ENCODE results near the gene DIDO1. TPM values are rescaled to one million over a fixed set of nuclear protein-coding genes. Genes with fewer than 3 reads are reported as not detected.

The DIDO1 gene
- total and polyA plus RNA-seq, 2 of the 13 experiments (the other 11 are each of a cell fraction or from before 2014, with no cell fraction given): 75.0 to 75.1 TPM

- TF ChIP-seq FIP1L1 (IDR thresholded peaks at IDR 0.05; ENCODE audit: borderline replicate concordance, insufficient read depth, low read depth, low read length) (no peak), ZNF879 (CRISPR knock-in tag; IDR thresholded peaks at IDR 0.05) (0 out of 2 replicates have a peak, but pooled peaks have one; percentile 65), HOXA5 (CRISPR knock-in tag; IDR thresholded peaks at IDR 0.05) (no peak), IRF2 (CRISPR knock-in tag; IDR thresholded peaks at IDR 0.05) (peak; percentile 89), NR2C2 (CRISPR knock-in tag; IDR thresholded peaks at IDR 0.05; ENCODE audit: borderline replicate concordance) (no peak), HMGA1 (CRISPR knock-in tag; conservative IDR thresholded peaks at IDR 0.05) (no peak), ONECUT2 (CRISPR knock-in tag; IDR thresholded peaks at IDR 0.05) (no peak), ZNF343 (CRISPR knock-in tag; IDR thresholded peaks at IDR 0.05) (no peak), CCDC6 (CRISPR knock-in tag; IDR thresholded peaks at IDR 0.05) (no peak), KLF9 (CRISPR knock-in tag; IDR thresholded peaks at IDR 0.05; ENCODE audit: low read depth) (no peak), ZNF609 (CRISPR knock-in tag; IDR thresholded peaks at IDR 0.05; ENCODE audit: borderline replicate concordance) (0 out of 2 replicates have a peak, but pooled peaks have one; percentile 23), ZFAT (CRISPR knock-in tag; conservative IDR thresholded peaks at IDR 0.05) (no peak), THAP11 (CRISPR knock-in tag; IDR thresholded peaks at IDR 0.05) (peak; percentile 57), PRPF4 (IDR thresholded peaks at IDR 0.05; ENCODE audit: low read depth, low read length, poor library complexity, severe bottlenecking) (no peak), ZNF547 (CRISPR knock-in tag; IDR thresholded peaks at IDR 0.05) (no peak; the same call in 1 of the 2 replicates)
- TF ChIP-seq, protein P1, sequence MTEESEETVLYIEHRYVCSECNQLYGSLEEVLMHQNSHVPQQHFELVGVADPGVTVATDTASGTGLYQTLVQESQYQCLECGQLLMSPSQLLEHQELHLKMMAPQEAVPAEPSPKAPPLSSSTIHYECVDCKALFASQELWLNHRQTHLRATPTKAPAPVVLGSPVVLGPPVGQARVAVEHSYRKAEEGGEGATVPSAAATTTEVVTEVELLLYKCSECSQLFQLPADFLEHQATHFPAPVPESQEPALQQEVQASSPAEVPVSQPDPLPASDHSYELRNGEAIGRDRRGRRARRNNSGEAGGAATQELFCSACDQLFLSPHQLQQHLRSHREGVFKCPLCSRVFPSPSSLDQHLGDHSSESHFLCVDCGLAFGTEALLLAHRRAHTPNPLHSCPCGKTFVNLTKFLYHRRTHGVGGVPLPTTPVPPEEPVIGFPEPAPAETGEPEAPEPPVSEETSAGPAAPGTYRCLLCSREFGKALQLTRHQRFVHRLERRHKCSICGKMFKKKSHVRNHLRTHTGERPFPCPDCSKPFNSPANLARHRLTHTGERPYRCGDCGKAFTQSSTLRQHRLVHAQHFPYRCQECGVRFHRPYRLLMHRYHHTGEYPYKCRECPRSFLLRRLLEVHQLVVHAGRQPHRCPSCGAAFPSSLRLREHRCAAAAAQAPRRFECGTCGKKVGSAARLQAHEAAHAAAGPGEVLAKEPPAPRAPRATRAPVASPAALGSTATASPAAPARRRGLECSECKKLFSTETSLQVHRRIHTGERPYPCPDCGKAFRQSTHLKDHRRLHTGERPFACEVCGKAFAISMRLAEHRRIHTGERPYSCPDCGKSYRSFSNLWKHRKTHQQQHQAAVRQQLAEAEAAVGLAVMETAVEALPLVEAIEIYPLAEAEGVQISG (CRISPR knock-in tag; IDR thresholded peaks at IDR 0.05): peak; percentile 81
- TF ChIP-seq, protein P2, sequence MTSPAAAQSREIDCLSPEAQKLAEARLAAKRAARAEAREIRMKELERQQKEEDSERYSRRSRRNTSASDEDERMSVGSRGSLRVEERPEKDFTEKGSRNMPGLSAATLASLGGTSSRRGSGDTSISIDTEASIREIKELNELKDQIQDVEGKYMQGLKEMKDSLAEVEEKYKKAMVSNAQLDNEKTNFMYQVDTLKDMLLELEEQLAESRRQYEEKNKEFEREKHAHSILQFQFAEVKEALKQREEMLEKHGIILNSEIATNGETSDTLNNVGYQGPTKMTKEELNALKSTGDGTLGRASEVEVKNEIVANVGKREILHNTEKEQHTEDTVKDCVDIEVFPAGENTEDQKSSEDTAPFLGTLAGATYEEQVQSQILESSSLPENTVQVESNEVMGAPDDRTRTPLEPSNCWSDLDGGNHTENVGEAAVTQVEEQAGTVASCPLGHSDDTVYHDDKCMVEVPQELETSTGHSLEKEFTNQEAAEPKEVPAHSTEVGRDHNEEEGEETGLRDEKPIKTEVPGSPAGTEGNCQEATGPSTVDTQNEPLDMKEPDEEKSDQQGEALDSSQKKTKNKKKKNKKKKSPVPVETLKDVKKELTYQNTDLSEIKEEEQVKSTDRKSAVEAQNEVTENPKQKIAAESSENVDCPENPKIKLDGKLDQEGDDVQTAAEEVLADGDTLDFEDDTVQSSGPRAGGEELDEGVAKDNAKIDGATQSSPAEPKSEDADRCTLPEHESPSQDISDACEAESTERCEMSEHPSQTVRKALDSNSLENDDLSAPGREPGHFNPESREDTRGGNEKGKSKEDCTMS (CRISPR knock-in tag; conservative IDR thresholded peaks at IDR 0.05): no peak
These were observed 50.6 kb downstream of the DIDO1 start (continued) for GRCh38 chr20:62875419-62876361.

Data from HepG2 (cell line).